HFFc6 (cell line): ENCODE data around the gene OR1I1. TPM values are rescaled to one million over a fixed set of nuclear protein-coding genes. Genes with fewer than 3 reads are reported as not detected.

Source experiments
- DNase-seq: peaks from one replicate; pipeline ENCODE4 v3.0.0-alpha.2; 2018
- H3K27ac Mint-ChIP-seq: 2 replicates; pipeline ENCODE4 v1.8.0; 2020; ENCODE audit warnings: mild to moderate bottlenecking, mixed read lengths
- H3K27me3 Mint-ChIP-seq: 2 replicates; pipeline ENCODE4 v1.8.0; 2021; ENCODE audit warnings: mild to moderate bottlenecking, moderate library complexity, mixed read lengths; ENCODE audit not compliant: insufficient read depth
- H3K36me3 Mint-ChIP-seq: 2 replicates; pipeline ENCODE4 v1.8.0; 2021; ENCODE audit warnings: low read depth, mixed read lengths
- H3K4me1 Mint-ChIP-seq: 2 replicates; pipeline ENCODE4 v1.8.0; 2020; ENCODE audit warnings: low read depth, mixed read lengths
- H3K4me3 Mint-ChIP-seq: 2 replicates; pipeline ENCODE4 v1.8.0; 2020; ENCODE audit warnings: mild to moderate bottlenecking, moderate library complexity, mixed read lengths
- H3K9me3 Mint-ChIP-seq: 2 replicates; pipeline ENCODE4 v1.8.0; 2020; ENCODE audit warnings: mild to moderate bottlenecking, mixed read lengths
- total RNA-seq, 6 experiments: library from RNA; stranded (reverse); fragmentation: NEBNext Ultra II Directional; extraction: Animal tissue kit (Norgen Biotek cat#: 25700); gene quantifications; 2 replicates in 1 of 6; 3 replicates in 5 of 6; pipeline ENCODE4 v1.2.3, GENCODE V29; 2021
- TF ChIP-seq, protein P1 (sequence below): fragments of 200-600 bp; sonication (generic); IDR thresholded peaks from 2 replicates; pipeline ENCODE4 v1.5.0; 2021; ENCODE audit warnings: antibody characterized with exemption, mild to moderate bottlenecking

OR1I1 gene
- total RNA-seq, 6 experiments from 2014 or later, result not detected

DNA sequence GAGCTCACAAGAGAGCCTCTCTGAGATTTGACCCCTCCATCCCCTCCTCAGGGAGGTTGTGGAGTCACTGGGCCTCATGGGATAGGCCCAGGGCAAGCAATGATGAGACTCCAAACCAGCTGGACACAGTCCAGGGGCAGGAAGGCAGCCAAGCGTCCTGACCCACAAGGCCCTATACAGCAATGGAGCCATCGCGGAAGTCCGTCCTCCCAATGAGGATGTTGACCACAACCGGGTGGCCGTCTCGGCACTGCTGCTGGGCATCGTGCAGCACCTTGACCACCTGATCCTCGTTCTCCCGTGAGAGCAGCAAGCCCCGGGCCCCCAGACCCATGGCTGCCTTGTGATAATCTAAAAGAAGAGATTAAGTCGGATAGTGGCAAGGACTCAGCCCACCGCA, 33.1 kb downstream of the OR1I1 start:
- Mint-ChIP-seq H3K27me3 (peaks cover 4% of the 10 kb centered on the region), H3K9me3 (no peaks in the 10 kb centered on the region), H3K4me3 (no peak overlapping the region), H3K36me3 (peaks cover 43% of the 10 kb centered on the region), H3K4me1 (peaks cover 16% of the 10 kb centered on the region), H3K27ac (peak overlapping the region; percentile 69)
- TF ChIP-seq, protein P1, sequence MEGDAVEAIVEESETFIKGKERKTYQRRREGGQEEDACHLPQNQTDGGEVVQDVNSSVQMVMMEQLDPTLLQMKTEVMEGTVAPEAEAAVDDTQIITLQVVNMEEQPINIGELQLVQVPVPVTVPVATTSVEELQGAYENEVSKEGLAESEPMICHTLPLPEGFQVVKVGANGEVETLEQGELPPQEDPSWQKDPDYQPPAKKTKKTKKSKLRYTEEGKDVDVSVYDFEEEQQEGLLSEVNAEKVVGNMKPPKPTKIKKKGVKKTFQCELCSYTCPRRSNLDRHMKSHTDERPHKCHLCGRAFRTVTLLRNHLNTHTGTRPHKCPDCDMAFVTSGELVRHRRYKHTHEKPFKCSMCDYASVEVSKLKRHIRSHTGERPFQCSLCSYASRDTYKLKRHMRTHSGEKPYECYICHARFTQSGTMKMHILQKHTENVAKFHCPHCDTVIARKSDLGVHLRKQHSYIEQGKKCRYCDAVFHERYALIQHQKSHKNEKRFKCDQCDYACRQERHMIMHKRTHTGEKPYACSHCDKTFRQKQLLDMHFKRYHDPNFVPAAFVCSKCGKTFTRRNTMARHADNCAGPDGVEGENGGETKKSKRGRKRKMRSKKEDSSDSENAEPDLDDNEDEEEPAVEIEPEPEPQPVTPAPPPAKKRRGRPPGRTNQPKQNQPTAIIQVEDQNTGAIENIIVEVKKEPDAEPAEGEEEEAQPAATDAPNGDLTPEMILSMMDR, result no peak
- peak; percentile 42 for DNase-seq

DNA sequence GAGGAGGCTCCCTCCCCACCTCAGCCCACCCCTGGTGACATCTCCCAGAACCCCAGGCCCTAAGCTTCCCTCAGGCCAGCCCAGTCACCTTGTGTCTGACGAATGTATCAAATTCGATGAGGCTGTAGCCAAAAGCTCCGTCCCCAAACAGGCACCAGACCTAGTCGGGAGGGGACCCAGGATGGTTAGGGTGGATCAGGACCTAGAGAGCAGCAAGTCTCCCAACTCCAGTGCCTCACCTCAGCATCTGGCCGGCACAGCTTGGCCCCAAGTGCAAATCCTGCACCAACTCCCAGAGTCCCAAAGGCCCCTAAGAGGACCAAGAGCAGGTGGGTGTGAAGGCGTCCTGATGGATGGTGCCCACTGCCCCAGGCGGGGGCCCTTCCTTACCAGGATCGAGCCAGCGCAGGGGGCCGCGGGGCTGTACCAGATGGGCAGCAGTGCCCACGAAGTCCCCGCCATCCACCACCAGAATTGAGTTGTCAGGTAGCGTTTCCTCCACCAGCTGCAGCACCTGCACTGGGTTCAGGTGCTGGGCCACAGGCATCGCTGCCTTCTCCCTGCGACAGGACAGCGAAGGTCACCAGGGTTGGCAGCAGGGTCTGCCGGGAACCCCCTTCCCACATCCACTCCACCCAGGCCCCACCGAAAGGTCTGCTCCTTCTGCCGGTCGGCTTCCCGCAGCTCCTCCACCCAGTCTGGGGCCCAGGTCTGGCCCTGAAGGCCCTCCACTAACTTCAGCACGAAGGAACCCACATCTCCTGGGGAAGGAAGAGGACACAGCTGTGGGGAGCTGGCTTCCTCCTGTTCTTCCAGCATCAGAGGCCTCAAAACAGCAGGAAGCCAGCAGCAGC, 34.0 kb downstream of the OR1I1 start:
- Mint-ChIP-seq H3K4me1 (peaks cover 16% of the 10 kb centered on the region), H3K9me3 (no peaks in the 10 kb centered on the region), H3K4me3 (no peak overlapping the region), H3K36me3 (peaks cover 40% of the 10 kb centered on the region), H3K27me3 (peaks cover 4% of the 10 kb centered on the region), H3K27ac (peak overlapping the region; percentile 69)
- no peak for DNase-seq
- TF ChIP-seq, protein P1, result no peak

DNA sequence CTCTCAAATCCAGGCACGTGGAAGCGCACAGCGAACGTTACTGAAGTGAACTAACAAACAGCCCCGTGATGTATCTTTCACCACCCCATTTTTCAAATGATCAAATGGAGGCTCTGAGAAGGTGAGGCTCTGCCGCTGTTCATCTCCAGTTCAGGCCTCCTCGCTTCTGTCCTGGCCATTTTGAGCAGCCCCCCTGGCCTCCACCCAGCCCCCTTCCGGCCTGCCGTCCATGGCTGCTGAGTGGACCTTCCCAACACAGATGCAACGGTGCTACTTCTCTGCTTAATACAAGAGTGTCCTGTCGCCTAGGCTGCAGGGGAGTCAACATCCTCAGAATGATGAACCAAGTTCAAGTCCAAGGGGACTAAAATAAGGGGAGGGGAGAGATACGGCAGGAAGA, 34.8 kb downstream of the OR1I1 start:
- H3K4me3 Mint-ChIP-seq, result no peak overlapping the region
- peaks cover 16% of the 10 kb centered on the region for H3K4me1 Mint-ChIP-seq
- H3K27me3 Mint-ChIP-seq, result peaks cover 4% of the 10 kb centered on the region
- no peak for DNase-seq
- H3K36me3 Mint-ChIP-seq, result peaks cover 39% of the 10 kb centered on the region
- H3K27ac Mint-ChIP-seq, result peak overlapping the region; percentile 21; the same call in 1 of the 2 replicates
- TF ChIP-seq, protein P1, result no peak
- no peaks in the 10 kb centered on the region for H3K9me3 Mint-ChIP-seq

DNA sequence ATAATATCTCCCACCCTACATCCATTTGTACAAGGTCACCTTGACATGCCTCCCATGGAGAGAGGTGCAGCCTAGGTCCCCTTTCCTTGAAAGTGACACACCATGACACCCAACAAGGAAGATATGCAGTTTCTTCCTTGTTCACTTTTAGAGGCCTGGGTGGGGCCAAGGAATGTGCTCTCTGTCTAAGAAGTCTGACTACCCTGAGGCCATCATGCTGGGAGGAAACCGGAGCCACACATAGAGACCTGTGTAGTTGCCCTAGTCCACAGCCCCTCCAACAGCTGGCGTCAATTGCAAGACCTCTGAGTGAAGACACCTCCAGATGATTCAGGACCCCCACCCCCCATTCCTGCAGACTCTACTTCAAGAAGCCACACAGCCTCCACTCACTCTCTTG, 36.2 kb downstream of the OR1I1 start:
- peaks cover 31% of the 10 kb centered on the region for H3K36me3 Mint-ChIP-seq

DNA sequence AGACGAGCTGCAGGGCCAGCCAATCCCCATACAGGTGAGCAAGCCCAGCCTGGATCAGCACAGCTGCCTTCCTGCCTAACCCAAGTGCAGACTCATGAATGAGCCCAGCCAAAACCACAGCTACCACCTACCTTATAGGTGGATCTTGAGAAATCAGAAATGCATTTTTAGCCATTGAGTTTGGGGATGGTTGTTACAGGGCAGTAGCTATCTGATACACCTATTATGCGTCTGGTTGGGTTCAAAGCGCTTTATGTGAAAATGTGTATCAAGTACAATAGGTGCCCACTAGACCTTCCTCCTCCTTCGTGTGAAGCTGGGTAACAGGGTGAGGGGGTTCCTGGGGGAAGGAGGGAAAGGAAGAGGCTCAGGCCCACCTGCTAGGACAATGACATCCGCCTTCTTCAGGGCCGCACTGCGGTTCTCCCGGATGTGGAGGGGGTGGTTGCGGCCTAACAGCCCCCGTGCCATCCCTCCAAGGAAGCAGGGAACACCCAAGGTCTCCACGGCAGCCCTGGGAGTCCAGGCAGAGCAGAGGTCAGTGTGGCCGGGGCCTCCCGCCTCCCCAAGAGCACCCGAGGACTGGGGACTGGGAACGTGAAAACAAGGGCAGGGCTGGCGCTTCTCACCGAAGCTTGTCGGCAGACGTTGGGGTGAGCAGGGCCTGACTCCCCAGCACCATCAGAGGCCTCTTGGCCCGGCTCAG, 36.9 kb downstream of the OR1I1 start:
- Mint-ChIP-seq H3K36me3 (peaks cover 30% of the 10 kb centered on the region), H3K4me1 (peaks cover 18% of the 10 kb centered on the region), H3K9me3 (no peaks in the 10 kb centered on the region), H3K27me3 (peaks cover 2% of the 10 kb centered on the region), H3K4me3 (no peak overlapping the region), H3K27ac (no peak overlapping the region)
- TF ChIP-seq, protein P1, result no peak
- DNase-seq, result no peak

More for the DNA sequence above, 36.2 kb downstream of the OR1I1 start:
- no peak overlapping the region for H3K4me3 Mint-ChIP-seq
- no peak for DNase-seq
- TF ChIP-seq, protein P1, result no peak
- peaks cover 2% of the 10 kb centered on the region for H3K27me3 Mint-ChIP-seq
- H3K27ac Mint-ChIP-seq, result no peak overlapping the region
- H3K4me1 Mint-ChIP-seq, result peaks cover 16% of the 10 kb centered on the region
- no peaks in the 10 kb centered on the region for H3K9me3 Mint-ChIP-seq
